ENCODE measurements around the gene CSPG4.

The CSPG4 gene

DNA sequence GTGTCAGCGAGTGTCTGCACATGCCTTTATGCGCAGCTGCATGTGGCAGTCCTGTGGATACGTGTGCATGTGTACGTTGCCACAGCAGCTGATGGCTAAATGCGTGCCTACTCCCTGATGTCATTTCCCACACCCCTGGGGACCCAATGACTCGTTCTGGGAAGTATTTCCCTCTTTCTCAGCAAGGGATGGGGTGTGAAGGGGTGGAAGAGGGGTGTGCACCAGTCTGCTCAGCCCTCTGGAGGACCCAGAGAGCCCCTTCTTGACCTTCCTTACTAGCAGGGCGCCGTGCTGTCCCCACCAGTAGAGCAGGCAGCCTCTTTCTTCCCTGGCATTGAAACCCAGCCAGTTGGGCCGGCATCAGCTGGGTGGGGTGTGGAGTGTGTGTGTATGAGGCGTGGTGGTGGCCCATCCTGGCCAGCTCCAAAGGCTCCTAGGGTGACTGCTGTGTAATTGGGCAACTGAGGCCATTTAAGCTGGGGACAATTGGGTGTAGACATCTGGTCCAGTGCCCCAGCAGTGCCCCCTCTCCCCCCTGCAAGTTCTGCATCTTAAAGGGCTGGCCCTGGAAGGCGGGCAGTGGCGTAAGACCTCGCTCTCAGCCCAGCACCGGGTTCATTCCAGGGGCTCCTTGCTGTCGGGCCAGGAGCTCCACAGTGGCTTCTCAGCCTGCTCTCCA is 45.7 kb downstream of the CSPG4 start:
- DNase-seq = no peak

DNA sequence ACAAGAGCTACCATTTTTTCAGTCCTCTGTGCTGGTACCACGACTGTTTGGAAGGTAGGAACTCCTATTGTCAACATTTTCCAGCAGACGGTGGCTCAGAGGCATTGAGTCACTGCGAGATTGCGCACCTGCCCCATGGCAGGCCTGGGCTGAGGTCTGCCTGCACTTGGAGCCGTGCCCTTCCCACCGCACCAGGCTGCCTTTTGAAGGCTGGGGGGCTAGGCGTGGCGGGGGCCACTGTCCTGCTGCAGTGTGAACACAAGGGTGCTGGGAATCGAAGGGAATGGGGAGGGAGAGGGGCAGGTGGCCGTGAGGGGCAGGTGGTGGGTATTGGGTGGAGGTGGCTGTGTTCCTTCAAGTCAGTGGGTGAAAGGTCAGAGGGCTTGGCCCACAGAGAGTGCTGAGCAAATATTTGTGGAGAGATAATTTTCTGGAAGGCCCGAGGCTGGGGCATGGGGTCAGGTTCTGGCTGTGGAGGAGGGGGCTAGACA is 48.7 kb downstream of the CSPG4 start:
- no peak for DNase-seq

DNA sequence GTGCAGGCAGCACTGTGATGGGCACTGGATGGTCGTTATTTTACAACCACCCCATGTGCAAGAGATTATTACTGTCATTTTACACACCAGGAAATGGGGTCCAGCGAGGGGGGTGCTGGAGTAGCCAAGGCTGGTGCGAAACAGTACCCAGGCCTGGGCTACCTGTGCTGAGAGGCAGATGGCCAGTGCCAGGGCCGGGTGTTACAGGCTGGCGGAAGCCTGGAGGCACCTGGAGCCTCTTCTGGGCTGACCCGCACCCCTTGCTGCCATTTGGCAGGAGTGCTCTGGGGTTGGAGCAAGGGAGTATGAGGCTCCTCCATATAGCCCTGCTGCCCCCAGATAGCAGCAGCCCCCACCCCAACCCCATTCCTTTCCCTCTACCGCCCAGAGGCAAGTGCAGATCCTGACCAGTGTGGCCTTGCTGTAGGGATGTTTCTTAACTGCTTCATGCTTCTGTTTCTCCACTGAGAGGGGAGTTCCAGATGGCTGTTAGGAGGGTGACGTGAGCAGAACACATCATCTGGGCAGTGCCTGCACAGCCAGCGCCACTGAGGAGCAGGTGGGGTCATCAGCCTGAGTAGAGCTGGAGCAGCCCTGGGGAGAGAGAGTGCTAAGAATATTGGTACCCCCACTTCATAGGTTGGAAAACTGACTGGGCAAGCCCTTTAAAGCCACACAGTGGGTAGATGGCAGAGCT is 49.7 kb downstream of the CSPG4 start:
- DNase-seq = no peak

DNA sequence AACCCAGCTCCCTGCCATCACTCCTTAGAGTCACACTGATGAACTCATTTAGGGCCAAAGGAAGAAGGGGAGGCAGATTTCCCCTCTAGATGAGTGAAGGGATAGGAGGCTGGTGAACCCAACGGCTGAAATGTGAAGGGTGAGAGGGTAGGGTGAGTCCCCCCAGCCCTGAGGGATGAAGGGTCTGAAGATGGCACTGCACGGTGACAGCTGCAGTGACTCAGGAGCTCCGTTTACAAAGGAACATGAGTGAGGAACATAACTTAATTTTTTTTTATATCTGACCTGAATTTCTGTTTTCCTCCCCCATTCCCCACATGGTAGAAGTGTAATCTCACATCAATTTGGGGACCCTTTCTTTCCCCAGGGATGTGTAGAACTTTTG is 50.9 kb downstream of the CSPG4 start:
- no peak for DNase-seq

DNA sequence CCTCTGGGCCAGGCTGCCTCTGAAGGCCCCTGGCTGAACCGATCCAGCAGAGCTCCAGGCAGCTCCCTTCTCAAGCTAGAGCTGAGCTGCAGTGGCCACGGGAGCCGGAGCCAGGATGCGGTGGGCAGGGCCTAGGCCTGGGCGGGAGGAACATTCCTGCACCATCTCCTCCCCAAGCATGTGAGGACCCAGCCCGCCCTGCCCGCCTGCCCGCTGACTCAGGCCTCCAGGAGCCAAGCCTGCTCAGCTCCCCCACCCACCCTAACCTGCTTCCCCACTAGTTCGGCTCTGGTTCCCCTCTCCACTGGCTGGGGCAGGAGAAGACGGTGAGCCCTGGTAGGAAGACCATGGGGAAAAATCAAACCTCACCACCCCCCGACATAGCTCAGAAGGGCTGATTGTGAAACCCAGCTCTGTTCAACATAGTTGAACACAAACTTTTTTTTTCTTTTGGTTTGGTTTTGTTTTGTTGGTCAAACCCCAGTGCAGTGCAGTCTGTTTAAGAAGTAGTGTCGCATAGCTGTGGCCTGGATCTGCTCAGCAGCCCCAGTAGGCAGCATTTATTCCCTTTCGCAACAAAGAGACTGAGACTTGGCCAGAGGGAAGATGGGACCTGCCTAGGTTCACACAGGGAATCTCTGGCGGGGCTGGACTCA is 51.4 kb downstream of the CSPG4 start:
- DNase-seq = no peak

DNA sequence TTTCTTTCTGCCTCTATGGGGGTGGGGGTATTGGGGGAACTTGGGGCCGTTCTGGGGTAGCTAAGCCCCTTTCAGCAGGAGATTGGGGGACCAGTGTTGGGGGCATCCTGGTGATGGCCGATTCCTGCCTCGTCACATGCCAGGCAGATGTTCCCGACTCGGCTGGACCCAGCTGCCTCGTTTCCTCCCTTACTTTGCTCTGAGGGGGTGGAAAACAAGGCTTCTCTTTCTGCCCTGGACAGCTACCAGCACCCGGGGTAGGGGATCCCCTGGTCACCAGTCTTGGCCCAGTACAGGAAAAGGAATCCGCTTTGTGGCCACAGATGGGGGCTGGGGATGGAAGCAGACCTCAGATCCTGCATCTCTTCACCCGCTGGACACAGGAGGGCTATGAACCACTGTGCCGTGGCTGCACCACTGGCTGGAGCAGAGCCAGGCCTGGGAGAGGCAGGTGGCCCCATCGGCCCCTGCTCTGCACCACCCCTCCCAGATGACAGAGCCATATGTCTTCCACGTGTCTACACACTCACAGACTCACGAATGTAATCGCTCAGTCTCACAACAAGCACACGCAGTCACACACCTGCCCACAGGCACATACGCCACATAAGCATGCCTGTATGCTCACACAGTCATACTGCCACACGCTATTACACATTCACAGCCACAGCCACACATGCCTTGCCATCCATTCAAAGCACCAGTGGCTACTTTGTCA is 52.6 kb downstream of the CSPG4 start:
- no peak for DNase-seq

DNA sequence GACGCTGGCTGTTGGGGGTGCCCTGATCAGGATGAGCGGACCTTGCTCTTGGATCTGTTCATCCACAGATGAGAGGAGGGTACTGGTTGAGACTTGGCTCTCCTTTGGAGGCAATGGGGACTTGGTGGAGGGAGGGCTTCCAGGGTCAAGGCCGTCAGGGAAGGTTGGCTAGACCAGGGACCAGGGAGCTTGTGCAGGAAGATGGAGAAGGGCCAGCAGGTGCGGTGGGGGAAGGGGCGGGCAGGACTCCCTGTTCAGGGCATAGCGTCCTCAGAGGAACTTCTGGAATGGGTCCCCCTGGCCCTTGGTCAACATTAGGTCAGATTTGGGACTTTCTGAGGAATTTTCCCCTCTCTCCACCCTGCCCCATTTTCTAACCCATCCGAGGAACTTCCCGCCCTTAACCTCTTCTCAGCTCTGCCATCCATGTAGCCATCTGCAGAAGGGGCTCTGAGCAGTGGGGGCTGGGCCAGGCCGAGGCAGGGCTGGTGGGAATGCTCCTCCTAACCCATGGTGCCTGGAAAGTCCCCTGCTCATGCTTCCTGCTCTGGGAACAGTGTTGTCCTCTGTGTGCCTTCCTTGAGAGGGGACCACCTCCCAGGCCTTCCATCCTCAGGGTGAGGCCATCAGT is 53.4 kb downstream of the CSPG4 start:
- no peak for DNase-seq

DNA sequence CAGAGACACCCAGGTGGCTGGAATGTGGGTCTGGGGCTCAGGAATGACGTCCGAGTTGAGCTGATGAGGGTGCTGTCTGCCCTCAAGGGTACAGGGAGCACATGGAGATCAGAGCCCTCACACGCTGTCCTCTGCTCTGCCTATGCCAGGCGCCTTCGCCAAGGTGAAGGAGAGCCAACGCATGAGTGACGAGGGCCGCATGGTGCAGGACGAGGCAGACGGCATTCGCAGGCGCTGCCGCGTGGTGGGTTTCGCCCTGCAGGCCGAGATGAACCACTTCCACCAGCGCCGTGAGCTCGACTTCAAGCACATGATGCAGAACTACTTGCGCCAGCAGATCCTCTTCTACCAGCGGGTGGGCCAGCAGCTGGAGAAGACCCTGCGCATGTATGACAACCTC is 55.8 kb downstream of the CSPG4 start:
- DNase-seq = no peak

DNA sequence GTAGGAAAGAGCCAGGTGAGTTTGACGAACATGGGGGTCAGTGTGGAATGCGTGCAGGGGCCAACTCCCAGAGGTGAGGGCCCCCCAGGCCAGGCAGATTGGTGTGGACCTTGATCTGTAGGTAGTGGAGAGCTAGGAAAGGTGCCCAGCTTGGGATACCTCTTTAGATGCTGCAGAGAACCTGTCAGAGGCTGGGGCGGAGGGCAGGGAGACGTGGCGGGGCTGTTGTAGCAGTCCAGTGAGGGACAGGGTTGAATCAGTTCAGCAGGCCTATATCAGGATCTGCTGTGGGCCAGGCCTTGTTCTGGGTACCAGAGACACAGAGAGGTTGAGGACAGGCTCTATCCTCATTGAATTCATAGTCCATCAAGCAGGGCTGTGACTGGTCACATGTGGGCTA is 56.3 kb downstream of the CSPG4 start:
- DNase-seq = no peak

DNA sequence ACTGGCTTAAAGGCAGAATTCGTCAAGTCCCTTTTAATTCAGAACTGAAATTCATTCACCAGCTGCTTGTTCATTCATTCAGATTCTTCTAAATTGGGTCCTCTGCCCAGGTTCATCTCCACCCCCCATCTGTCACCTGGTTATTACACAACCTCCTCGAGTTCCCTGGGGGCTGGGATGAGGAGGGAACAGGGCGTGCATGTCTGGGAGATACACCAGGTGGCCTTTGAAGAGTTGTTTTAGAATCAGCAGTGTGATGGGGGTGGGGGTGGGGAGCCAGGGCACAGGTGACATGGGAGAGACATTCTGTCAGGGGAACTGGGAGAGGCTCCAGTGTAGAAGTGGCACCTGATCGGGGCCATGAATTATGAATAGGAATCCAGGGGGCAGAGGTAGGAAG is 56.7 kb downstream of the CSPG4 start:
- no peak for DNase-seq

DNA sequence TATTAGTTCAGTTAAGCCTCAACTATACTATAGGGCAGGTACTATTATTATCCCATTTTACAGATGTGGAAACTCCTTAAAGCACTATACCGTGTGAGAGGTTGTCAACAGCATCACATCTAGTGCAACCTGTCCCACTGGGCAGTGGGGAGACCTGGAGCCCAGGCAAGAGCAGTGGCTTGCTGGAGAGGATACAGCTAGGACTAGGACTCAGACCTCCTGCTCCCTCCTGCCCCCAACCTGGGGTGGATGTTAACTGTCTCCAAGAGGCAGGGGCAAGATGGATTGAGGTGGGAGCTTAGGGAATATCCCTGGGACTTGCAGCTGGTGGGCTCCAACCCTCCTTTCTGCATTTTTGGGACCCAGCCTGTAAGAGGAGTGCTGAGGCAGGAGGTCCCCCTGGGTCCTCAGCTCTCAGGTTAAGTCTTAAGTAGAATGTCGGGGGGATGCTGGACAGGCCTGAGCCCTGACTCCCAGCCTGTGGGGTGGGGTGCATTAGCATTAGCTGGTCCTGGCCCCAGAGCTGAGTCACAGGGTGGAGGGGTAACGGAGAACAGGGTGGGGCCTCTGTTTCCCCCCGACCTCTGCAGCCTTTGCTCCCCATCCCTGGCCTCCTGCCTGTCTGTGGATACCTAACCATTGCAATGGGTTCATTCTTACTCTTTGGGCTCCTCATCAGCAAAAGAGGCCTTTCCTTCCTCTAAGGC is 58.3 kb downstream of the CSPG4 start:
- no peak for DNase-seq

DNA sequence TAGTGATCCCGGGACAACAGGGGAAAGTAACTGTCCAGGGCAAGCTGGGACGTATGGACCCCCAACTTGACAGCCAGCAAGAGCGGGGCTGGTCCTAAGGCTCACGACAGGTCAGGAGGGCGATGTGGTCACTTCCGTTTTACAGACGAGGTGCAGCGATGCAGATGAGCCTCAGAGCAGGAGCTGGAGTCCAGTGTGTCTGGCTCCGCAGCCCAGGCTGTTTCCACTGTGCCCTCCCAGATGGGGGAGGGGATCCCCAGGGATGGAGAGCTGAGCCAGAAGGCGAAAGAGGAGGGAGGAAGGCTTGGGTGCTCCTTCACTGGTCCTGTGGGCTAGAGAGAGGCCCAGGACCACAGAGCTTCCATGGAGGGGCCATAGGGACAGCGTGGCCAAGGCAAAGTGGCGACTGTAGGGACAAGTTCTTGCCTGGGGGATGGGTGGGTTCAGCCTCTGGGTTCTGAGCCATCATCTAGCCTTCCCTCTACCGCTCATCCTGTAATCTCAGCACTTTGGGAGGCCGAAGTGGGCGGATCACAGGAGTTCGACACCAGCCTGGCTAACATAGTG is 59.2 kb downstream of the CSPG4 start:
- no peak for DNase-seq

DNA sequence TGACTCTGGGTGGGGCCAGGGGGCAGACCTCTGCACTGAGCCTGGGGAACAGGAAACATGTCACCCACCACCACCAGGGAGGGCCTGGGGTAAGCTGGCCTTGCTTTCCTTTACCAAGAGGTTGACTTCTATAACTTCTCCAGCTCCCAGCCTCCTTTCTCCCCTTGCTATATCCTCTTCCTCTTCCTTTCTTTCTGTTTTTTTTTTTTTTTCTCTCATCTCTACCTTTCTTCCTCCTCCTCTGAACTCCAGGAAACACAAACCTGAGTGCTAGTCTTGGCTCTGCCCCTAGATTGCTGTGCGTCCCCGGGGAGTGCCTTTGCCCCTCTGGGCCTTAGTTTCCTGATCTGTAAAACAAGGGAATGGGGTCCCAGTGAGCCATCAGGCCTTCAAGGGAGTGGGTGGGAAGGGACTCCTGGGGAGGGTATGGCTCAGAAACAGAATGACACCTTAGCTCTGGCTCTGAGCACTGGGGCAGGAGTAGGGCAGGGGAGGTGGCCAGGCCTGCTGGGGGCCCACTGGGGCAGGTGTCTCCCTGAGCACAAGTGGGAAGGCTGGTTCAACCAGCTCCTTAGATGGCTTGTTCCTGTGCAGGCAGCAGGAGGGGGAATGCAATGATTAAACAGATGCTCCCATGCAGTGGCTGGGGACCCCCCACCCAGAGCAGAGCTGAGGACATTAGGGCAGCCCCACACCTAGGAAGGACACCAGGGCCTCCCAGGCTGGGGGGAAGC is 60.7 kb downstream of the CSPG4 start:
- no peak for DNase-seq

DNA sequence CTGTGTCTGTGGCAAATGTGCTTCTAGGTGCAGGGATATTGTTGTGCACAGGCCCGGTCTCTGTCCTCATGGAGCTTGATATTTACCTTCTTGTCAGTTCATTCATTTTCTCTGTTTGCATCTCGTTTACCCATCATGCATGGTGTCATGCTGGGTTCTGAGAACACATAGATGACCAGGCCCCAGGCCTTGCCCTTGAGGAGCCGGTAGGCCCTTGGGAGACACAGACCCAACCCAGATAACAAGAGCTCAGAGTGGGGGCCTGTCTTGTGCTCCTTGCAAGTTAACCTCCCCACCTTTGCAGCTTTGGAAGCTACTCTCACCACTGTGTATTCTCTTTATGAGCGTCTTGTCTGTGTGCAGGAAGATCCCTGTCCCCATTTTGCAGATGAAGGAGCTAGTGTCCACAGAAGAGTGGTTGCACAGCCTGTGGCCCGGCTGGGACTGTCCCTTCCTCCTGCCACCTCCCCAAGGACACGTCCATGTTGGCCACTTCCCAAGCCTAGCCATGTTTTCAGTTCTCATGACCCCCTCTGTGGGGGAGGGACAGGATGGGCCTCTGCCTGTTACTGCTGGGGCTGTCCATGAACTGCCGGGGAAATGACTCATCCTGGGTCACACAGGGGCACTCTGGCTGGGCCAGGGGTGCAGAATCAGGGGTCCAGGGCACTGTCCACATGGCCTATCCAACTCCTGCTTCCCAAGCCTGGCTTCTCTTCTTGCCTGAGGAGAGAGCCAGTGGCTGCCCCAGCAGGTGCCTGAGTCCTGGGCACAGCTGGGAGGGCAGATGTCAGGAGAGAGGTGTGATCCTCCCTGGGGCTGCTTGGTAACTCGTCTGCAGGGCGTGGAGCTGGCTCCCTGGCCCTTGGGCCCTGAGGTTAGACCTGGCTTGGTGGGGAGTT is 61.5 kb downstream of the CSPG4 start:
- no peak for DNase-seq

DNA sequence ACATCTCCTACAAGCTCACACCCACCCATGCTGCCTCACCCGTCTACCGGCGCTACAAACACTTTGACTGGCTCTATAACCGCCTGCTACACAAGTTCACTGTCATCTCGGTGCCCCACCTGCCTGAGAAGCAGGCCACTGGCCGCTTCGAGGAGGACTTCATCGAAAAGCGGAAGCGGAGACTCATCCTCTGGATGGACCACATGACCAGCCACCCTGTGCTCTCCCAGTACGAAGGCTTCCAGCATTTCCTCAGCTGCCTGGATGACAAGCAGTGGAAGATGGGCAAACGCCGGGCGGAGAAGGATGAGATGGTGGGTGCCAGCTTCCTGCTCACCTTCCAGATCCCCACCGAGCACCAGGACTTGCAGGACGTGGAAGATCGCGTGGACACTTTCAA is 62.8 kb downstream of the CSPG4 start:
- DNase-seq = no peak

DNA sequence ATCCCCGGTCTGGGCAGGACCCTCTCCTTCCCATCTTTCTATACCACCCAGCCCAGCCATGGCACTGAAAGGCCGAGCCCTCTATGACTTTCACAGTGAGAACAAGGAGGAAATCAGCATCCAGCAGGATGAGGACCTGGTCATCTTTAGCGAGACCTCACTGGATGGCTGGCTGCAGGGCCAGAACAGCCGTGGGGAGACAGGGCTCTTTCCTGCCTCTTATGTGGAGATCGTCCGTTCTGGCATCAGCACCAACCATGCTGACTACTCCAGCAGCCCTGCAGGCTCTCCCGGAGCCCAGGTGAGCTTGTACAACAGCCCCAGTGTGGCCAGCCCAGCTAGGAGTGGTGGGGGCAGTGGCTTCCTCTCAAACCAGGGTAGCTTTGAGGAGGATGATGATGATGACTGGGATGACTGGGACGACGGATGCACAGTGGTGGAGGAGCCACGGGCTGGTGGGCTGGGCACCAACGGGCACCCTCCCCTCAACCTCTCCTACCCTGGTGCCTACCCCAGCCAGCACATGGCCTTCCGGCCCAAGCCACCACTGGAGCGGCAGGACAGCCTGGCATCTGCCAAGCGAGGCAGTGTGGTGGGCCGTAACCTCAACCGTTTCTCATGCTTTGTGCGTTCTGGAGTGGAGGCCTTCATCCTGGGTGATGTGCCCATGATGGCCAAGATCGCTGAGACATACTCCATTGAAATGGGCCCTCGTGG is 63.4 kb downstream of the CSPG4 start:
- no peak for DNase-seq

DNA sequence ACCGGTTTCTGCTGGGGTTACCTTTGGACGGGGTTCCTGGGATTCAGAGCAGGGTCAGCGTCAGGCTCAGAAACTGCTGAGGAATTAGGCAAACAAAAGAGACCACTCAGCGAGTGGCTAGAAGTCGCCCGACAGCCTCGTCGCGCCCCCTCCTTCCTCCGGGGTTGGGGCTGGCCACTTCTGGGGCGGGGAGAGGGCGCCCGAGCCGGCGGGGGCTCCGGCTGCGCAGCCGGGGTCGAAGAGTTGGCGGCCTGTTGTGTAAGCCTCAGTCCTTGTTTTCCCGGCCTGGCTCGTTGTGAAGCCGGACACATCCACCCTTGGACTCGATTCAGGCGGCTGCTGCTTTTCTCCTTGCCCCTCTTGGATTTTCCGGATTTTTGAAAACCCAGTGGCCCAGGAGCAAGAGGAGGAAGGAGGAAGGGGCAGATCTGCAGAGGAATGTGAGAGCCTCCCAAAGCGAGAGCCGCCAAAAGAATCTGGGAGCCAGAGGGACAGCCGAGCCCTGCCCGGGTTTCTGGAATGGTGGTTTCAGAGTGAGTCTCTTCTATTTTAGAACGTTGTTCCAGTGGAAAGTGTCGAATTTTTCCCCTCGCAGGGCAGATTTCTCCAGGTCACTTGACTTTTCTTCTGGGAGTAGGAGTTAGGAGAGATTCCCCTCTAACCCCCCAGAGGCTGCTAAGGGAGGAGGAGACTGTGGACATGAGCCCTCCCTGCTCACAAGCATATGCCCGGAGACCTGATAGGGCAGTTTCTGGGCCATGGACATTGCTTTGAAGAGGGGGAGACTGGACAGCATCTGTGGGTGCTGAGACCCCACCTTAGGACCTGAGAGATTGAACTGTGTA is 64.3 kb downstream of the CSPG4 start:
- no peak for DNase-seq

DNA sequence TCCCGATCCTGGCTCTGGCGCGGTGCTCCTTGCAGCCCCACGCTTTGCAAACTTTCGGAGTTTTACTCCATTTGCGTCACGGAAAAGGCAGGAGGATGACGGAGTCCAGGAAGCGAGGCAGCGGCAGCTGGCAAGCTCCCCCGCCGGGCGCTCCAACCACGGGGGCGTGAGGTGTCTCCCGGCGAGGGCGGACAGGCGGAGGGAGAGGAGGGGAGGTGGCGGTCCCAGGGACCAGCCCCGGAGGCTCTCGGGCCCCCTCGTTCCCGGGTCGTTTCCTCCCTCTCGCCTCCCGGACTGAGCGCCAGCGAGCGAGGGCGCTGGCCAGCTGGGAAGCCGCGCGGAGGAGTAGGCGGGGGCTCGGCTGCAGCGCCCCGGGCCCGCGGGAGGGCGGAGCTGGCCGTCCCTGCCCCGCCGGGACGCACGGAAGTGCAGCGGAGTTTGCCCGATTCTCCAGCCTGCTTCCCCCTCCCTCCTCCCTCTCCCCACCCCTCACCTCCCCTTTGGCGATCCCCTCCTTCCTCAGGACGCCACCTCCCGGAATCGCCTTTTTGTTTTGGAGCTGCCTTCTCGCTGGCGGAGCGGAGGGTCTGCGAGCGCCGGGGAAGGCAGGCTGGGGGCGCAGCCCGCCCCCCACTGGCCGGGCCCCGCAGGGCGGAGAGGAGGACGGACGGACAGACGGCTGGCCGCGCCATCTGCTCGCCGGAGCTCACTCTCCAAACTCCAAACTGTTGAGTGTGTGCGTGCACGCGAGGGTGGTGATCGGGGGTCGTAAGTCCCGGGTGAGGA is 65.1 kb downstream of the CSPG4 start, which contains the start of gene SNX33:
Gene SNX33 (plus strand): TSS at position 543 of the 786 bp plus-strand sequence. CDS start 1,191 bp downstream, outside the sequence.
- no peak for DNase-seq
